GM12892 (cell line): ENCODE results near the gene MOV10.

Experiments used
- POLR2A ChIP-seq: IDR thresholded peaks from 2 replicates; pipeline ENCODE4 v1.6.1; 2011; ENCODE audit warnings: low read depth, low read length, control low read depth
- POLR2AphosphoS5 ChIP-seq: IDR thresholded peaks from 2 replicates; pipeline ENCODE4 v1.6.1; 2011; ENCODE audit warnings: low read depth, low read length, control low read depth

GRCh38 chr1:112628516-112628915 lies 45.9 kb upstream of the MOV10 start:
- TF ChIP-seq POLR2AphosphoS5 = no peak
- TF ChIP-seq POLR2A = no peak
